ENCODE results near the gene PCDHB15.
"Not testable (repeated sequence)": the region's sequence is repeated elsewhere in the genome, so short reads cannot be mapped to it uniquely, and the experiment has no call there.

The PCDHB15 gene

DNA sequence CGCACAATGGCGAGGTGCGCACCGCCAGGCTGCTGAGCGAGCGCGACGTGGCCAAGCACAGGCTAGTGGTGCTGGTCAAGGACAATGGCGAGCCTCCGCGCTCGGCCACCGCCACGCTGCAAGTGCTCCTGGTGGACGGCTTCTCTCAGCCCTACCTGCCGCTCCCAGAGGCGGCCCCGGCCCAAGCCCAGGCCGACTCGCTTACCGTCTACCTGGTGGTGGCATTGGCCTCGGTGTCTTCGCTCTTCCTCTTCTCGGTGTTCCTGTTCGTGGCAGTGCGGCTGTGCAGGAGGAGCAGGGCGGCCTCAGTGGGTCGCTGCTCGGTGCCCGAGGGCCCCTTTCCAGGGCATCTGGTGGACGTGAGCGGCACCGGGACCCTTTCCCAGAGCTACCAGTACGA is 2.2 kb downstream of the PCDHB15 start:
- not testable (repeated sequence) for DNase-seq (ENCODE audit: low spot score)

GRCh38 chr5:141250576-141250975 is 5.4 kb downstream of the PCDHB15 start:
- DNase-seq (ENCODE audit: low spot score): no peak

GRCh38 chr5:141258464-141258863 is 13.3 kb downstream of the PCDHB15 start:
- DNase-seq (ENCODE audit: low spot score): no peak

DNA sequence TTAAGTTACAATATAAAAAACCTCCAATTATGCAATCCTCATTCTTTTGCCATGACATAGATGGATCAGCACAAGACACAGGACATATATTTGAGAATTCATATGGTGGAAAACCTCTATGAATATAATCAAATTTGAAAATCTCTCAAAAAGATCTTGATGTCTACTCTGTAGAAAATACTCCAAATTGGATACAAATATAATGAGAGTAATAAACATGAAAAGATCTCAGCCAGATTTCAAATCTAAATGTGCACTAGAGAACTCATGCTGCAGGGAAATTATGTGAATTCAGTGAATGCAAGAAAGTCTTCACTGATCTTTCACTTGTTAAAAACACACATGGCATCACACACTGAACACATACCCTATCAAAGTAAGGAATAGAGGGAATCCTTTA is 13.8 kb downstream of the PCDHB15 start:
- no peak for DNase-seq (ENCODE audit: low spot score)

DNA sequence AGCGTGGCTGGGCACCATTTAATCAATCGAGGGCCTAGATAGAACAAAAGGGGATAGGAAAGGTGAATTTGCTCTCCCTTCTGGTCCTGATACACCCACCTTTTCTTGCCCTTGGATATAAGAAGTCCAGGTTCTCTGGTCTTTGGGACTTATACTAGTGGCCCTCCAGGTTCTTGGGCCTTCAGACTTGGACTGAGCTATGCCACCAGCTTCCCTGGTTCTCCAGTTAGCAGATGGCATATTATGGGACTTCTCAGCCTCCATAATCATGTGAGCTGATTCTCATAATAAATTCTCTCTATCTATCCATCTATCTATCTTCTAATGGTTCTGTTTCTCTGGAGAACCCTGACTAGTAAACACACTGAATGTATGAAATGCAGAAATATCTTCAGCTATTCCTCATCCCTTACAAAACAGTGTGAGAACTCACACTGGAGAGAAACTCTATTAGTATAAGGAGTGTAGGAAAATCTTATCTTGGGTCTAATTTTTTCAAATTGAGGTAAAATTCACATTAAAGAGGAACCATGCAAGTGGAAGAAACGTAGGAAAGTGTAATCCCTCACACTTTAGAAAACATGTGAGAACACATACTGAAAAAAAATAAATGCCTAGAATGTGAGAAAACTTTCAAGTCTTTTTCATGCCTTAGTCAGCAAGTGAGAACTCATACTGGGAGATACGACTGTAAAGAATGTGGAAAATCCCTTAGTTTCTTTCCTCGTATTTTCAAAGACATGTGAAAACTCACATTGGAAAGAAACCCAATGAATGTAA is 15.5 kb downstream of the PCDHB15 start:
- no peak for DNase-seq (ENCODE audit: low spot score)

DNA sequence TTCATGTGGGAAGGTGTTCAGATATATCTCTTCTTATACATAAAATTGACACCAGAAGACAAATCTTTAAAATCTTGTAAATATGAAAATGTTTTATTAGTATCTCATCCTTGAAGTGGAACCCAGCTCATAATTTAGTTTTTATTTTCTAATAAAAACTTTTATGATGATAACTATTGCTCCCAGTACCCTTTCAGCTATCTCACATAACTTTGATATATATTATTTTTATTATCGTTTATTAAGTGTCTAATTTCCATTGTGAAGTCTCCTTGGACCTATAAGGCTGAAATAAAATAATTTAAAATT is 16.0 kb downstream of the PCDHB15 start:
- DNase-seq (ENCODE audit: low spot score): no peak

GRCh38 chr5:141269195-141269594 is 24.0 kb downstream of the PCDHB15 start:
- no peak for DNase-seq (ENCODE audit: low spot score)

- DNase-seq (ENCODE audit: low spot score): no peak
These were observed 27.7 kb downstream of the PCDHB15 start for GRCh38 chr5:141272906-141273305.

GRCh38 chr5:141298376-141298775 is 53.2 kb downstream of the PCDHB15 start:
- no peak for DNase-seq (ENCODE audit: low spot score)
